Aorta (tissue), 5 donors: ENCODE results near the gene VEZT. TPM values are rescaled to one million over a fixed set of nuclear protein-coding genes. Genes with fewer than 3 reads are reported as not detected.

Experiments
- ATAC-seq: fragments of 200-7000 bp; cut with Tn5 transposase; one replicate; pipeline ENCODE4 v1.9.1; 2022; ENCODE audit warnings: moderate library complexity; ENCODE audit not compliant: low FRiP score
- DNase-seq, 2 donors: peaks; one replicate each; pipeline ENCODE4 v3.0.0-alpha.2; 2020
- H3K27ac ChIP-seq, 2 donors: one replicate each; pipeline ENCODE4 v1.5.1; 2013; ENCODE audit warnings: low read length in 2 of 2, mild to moderate bottlenecking in 2 of 2, moderate library complexity in 2 of 2, control low read depth in 1 of 2, inconsistent platforms in 1 of 2, low read depth in 1 of 2
- H3K27me3 ChIP-seq, 2 donors: one replicate each; pipeline ENCODE4 v1.6.1; 2013; ENCODE audit warnings: control low read depth in 1 of 2, low read length in 1 of 2, mild to moderate bottlenecking in 1 of 2, moderate library complexity in 1 of 2; ENCODE audit not compliant: insufficient read depth in 2 of 2, control insufficient read depth in 1 of 2
- H3K36me3 ChIP-seq, 2 donors: one replicate each; pipeline ENCODE4 v1.6.1; 2013; ENCODE audit warnings: control low read depth in 1 of 2, low read length in 1 of 2, mild to moderate bottlenecking in 1 of 2; ENCODE audit not compliant: insufficient read depth in 2 of 2, control insufficient read depth in 1 of 2
- H3K4me1 ChIP-seq, 2 donors: one replicate each; pipeline ENCODE4 v1.6.1; 2013; ENCODE audit warnings: low read length in 2 of 2, control low read depth in 1 of 2, mild to moderate bottlenecking in 1 of 2, moderate library complexity in 1 of 2; ENCODE audit not compliant: insufficient read depth in 2 of 2, control insufficient read depth in 1 of 2
- H3K4me3 ChIP-seq, 2 donors: one replicate each; pipeline ENCODE4 v1.5.1; 2013; ENCODE audit warnings: low read length in 2 of 2, control low read depth in 1 of 2, mild to moderate bottlenecking in 1 of 2
- H3K9me3 ChIP-seq: one replicate; pipeline ENCODE4 v1.6.1; 2013; ENCODE audit warnings: mild to moderate bottlenecking, low read length; ENCODE audit not compliant: control insufficient read depth
- WGBS, 2 donors: extraction: QIAGEN DNeasy Blood & Tissue Kit; methylation state at CpG; one replicate each; pipeline ENCODE4 v1.1.7; 2013; 5-methylcytosine and 5-hydroxymethylcytosine counted together
- intact Hi-C, 2 donors: fragments of 100-400 bp; cut with DNase I; formaldehyde crosslinking; loops; one replicate each; pipeline versions ENCODE4 v1.14.2 to v1.15.0; 2022
- long read RNA-seq, 2 donors: library from polyadenylated mRNA; unstranded; transcript quantifications; one replicate each; pipeline ENCODE4 v2.0.0, GENCODE V29; 2020 to 2021
- polyA plus RNA-seq, 2 donors: library from polyadenylated mRNA; stranded (reverse); fragments of 200-250 nt; gene quantifications; one replicate each; pipeline ENCODE4 v1.2.3, GENCODE V29; 2013
- total RNA-seq, 2 donors: library from RNA; stranded (reverse); fragmentation: NEBNext Ultra II Directional; extraction: Animal tissue kit (Norgen Biotek cat#: 25700); gene quantifications; one replicate each; pipeline ENCODE4 v1.2.1, GENCODE V29; 2021
- donor health status: healthy with polysubstance abuse.
- donor health status: Bipolar disorder and iron deficiency.
- donor health status: DM: no; HTN: no; CAD: no.
- donor health status: DM: no; HTN: no; CAD: no.
- donor health status: DM: yes; HTN: yes; CAD: no.

Gene VEZT
- total RNA-seq (100 to 1,000 TPM in 1 of 2 donors, 10 to 100 TPM in 1; 81.0 to 103 TPM), polyA plus RNA-seq (10 to 100 TPM; 39.0 to 56.8 TPM)
- long read RNA-seq, donor 1, full-length matches to known transcripts, result 40 of 138 reads
- long read RNA-seq, donor 1, partial matches to known transcripts, result 17 of 138 reads
- long read RNA-seq, donor 1, other reads (novel, unspliced or antisense), result 81 of 138 reads
- long read RNA-seq, donor 2, full-length matches to known transcripts, result 7 of 23 reads
- long read RNA-seq, donor 2, partial matches to known transcripts, result 7 of 23 reads
- long read RNA-seq, donor 2, other reads (novel, unspliced or antisense), result 9 of 23 reads

- no peaks in the 10 kb centered on the region for H3K27me3 ChIP-seq
- H3K9me3 ChIP-seq, result no peaks in the 10 kb centered on the region
- DNase-seq (peak; percentile 99), ATAC-seq (peak; percentile 97)
- intact Hi-C loops, result loop anchor here (2.0 to 5.0 kb wide), 4 partner anchors 85 to 145 kb away; partner anchors contain the start of gene NR2C1 (in 1 of the 2)
- 0 to 1% methylated on average over 66 to 75 of the region's 75 CpGs for WGBS, 2 donors
- no peaks in the 10 kb centered on the region for H3K36me3 ChIP-seq
- H3K4me1 ChIP-seq, result peaks cover 0 to 2% of the 10 kb centered on the region in 2 donors
- H3K27ac ChIP-seq, result peak within 1 kb of the TSS; percentile 51 to 97
- peak within 1 kb of the TSS; percentile 95 to 98 for H3K4me3 ChIP-seq
Measured at GRCh38 chr12:95217377-95218149, at the start of gene VEZT, which contains the start of gene FGD6. TSS of gene VEZT (plus strand) at chr12:95217807. CDS start at chr12:95217851, 44 bp downstream. TSS of gene FGD6 (minus strand) at chr12:95217467. CDS start at chr12:95217240, 227 bp downstream.

GRCh38 chr12:95168746-95169145 lies 48.9 kb upstream of the VEZT start:
- Histone ChIP-seq H3K36me3 (no peaks in the 10 kb centered on the region), H3K9me3 (no peaks in the 10 kb centered on the region), H3K27me3 (no peaks in the 10 kb centered on the region), H3K4me3 (no peak overlapping the region), H3K27ac (no peak overlapping the region), H3K4me1 (no peaks in the 10 kb centered on the region)
- 94 to 99% methylated on average over 2 of the region's 2 CpGs for WGBS, 2 donors
- intact Hi-C loops, result no loop called here
- ATAC-seq (no peak), DNase-seq (no peak)

GRCh38 chr12:95169368-95169767 lies 48.2 kb upstream of the VEZT start:
- DNase-seq (no peak), ATAC-seq (no peak)
- Histone ChIP-seq H3K36me3 (no peaks in the 10 kb centered on the region), H3K27me3 (no peaks in the 10 kb centered on the region), H3K9me3 (no peaks in the 10 kb centered on the region), H3K4me3 (no peak overlapping the region), H3K27ac (no peak overlapping the region), H3K4me1 (no peaks in the 10 kb centered on the region)
- 75 to 76% methylated on average over 4 of the region's 4 CpGs for WGBS, 2 donors
- intact Hi-C loops, result no loop called here

GRCh38 chr12:95173392-95174251 lies 44.0 kb upstream of the VEZT start:
- intact Hi-C loops, result no loop called here
- Histone ChIP-seq H3K9me3 (no peaks in the 10 kb centered on the region), H3K4me3 (no peak overlapping the region), H3K27me3 (no peaks in the 10 kb centered on the region), H3K27ac (peak overlapping the region in 1 of 2 donors; percentile 25), H3K4me1 (no peaks in the 10 kb centered on the region), H3K36me3 (no peaks in the 10 kb centered on the region)
- WGBS, 2 donors, result 35 to 40% methylated on average over 8 of the region's 8 CpGs
- ATAC-seq (peak; percentile 41), DNase-seq (peak in 1 of 2 donors; percentile 69)

GRCh38 chr12:95177201-95177768 lies 40.3 kb upstream of the VEZT start:
- H3K4me3 ChIP-seq, result no peak overlapping the region
- H3K9me3 ChIP-seq, result no peaks in the 10 kb centered on the region
- H3K36me3 ChIP-seq, result no peaks in the 10 kb centered on the region
- ATAC-seq, result no peak
- H3K4me1 ChIP-seq, result no peaks in the 10 kb centered on the region
- no peak overlapping the region for H3K27ac ChIP-seq
- H3K27me3 ChIP-seq, result no peaks in the 10 kb centered on the region
- no peak for DNase-seq
- 95 to 97% methylated on average over 2 of the region's 2 CpGs for WGBS, 2 donors
- intact Hi-C loops, result no loop called here

- intact Hi-C loops, result no loop called here
- no peak for ATAC-seq
- Histone ChIP-seq H3K4me3 (no peak overlapping the region), H3K4me1 (no peaks in the 10 kb centered on the region), H3K9me3 (no peaks in the 10 kb centered on the region), H3K27ac (no peak overlapping the region), H3K36me3 (no peaks in the 10 kb centered on the region), H3K27me3 (no peaks in the 10 kb centered on the region)
- WGBS, 2 donors, result 83 to 86% methylated on average over 4 of the region's 4 CpGs
- DNase-seq, result no peak
Measured at GRCh38 chr12:95178136-95178535, 39.5 kb upstream of the VEZT start.

- Histone ChIP-seq H3K36me3 (no peaks in the 10 kb centered on the region), H3K27ac (no peak overlapping the region), H3K4me1 (no peaks in the 10 kb centered on the region), H3K9me3 (no peaks in the 10 kb centered on the region), H3K27me3 (no peaks in the 10 kb centered on the region), H3K4me3 (no peak overlapping the region)
- WGBS, 2 donors, result 73 to 76% methylated on average over 5 of the region's 5 CpGs
- ATAC-seq (no peak), DNase-seq (no peak)
- intact Hi-C loops, result no loop called here
Measured at GRCh38 chr12:95179011-95179410, 38.6 kb upstream of the VEZT start.

GRCh38 chr12:95181103-95181502 lies 36.5 kb upstream of the VEZT start:
- Histone ChIP-seq H3K27ac (no peak overlapping the region), H3K4me1 (no peaks in the 10 kb centered on the region), H3K27me3 (no peaks in the 10 kb centered on the region), H3K9me3 (no peaks in the 10 kb centered on the region), H3K4me3 (no peak overlapping the region), H3K36me3 (peaks cover 0 to 4% of the 10 kb centered on the region in 2 donors)
- DNase-seq (no peak), ATAC-seq (no peak)
- 95 to 98% methylated on average over 2 of the region's 2 CpGs for WGBS, 2 donors
- intact Hi-C loops, result no loop called here
